ENCODE results near the gene INPP5D. TPM values are rescaled to one million over a fixed set of nuclear protein-coding genes. Genes with fewer than 3 reads are reported as not detected.
"Not testable (repeated sequence)": the region's sequence is repeated elsewhere in the genome, so short reads cannot be mapped to it uniquely, and the experiment has no call there.

Gene INPP5D
- total RNA-seq, 2 donors from 2014 or later, result 6.5 to 7.1 TPM

- no peaks in the 10 kb centered on the region for H3K4me1 ChIP-seq
- DNase-seq, result no peak
- H3K27ac ChIP-seq, result no peak overlapping the region
- no peaks in the 10 kb centered on the region for H3K27me3 ChIP-seq
- no peaks in the 10 kb centered on the region for H3K9me3 ChIP-seq
- TF ChIP-seq CTCF (IDR thresholded peaks at IDR 0.05), result no peak
- H3K36me3 ChIP-seq, result no peaks in the 10 kb centered on the region
- no peak overlapping the region for H3K4me3 ChIP-seq
- intact Hi-C loops (cut with DNase I), result no loop called here
- H3K9ac ChIP-seq (ENCODE audit: low read depth in 2 of 2, low read length in 2 of 2), result no peak overlapping the region
These were observed 12.9 kb upstream of the INPP5D start for GRCh38 chr2:233047206-233047605.

- TF ChIP-seq CTCF (IDR thresholded peaks at IDR 0.05), result no peak
- Histone ChIP-seq H3K9me3 (no peaks in the 10 kb centered on the region), H3K9ac (ENCODE audit: low read depth in 2 of 2, low read length in 2 of 2) (no peak overlapping the region), H3K4me1 (no peaks in the 10 kb centered on the region), H3K36me3 (no peaks in the 10 kb centered on the region), H3K4me3 (no peak overlapping the region), H3K27ac (no peak overlapping the region), H3K27me3 (no peaks in the 10 kb centered on the region)
- DNase-seq, result no peak
- intact Hi-C loops (cut with DNase I), result no loop called here
These were observed 12.5 kb upstream of the INPP5D start for GRCh38 chr2:233047667-233048066.

GRCh38 chr2:233048569-233049193 is 11.5 kb upstream of the INPP5D start:
- intact Hi-C loops (cut with DNase I), result no loop called here
- TF ChIP-seq CTCF (IDR thresholded peaks at IDR 0.05), result no peak

GRCh38 chr2:233049194-233049761 is 10.9 kb upstream of the INPP5D start:
- Histone ChIP-seq H3K27ac (no peak overlapping the region), H3K9me3 (no peaks in the 10 kb centered on the region), H3K9ac (ENCODE audit: low read depth in 2 of 2, low read length in 2 of 2) (no peak overlapping the region), H3K27me3 (no peaks in the 10 kb centered on the region), H3K36me3 (no peaks in the 10 kb centered on the region), H3K4me3 (no peak overlapping the region), H3K4me1 (no peaks in the 10 kb centered on the region)
- no peak for TF ChIP-seq CTCF (IDR thresholded peaks at IDR 0.05)
- intact Hi-C loops (cut with DNase I), result no loop called here
- no peak for DNase-seq

More at GRCh38 chr2:233048569-233049193, 11.5 kb upstream of the INPP5D start:
- Histone ChIP-seq H3K9me3 (no peaks in the 10 kb centered on the region), H3K36me3 (no peaks in the 10 kb centered on the region), H3K27me3 (no peaks in the 10 kb centered on the region), H3K9ac (ENCODE audit: low read depth in 2 of 2, low read length in 2 of 2) (no peak overlapping the region), H3K27ac (no peak overlapping the region), H3K4me3 (no peak overlapping the region), H3K4me1 (no peaks in the 10 kb centered on the region)
- no peak for DNase-seq

- H3K27me3 ChIP-seq, result no peaks in the 10 kb centered on the region
- no peaks in the 10 kb centered on the region for H3K9me3 ChIP-seq
- H3K4me1 ChIP-seq, result no peaks in the 10 kb centered on the region
- intact Hi-C loops (cut with DNase I), result no loop called here
- H3K9ac ChIP-seq (ENCODE audit: low read depth in 2 of 2, low read length in 2 of 2), result no peak overlapping the region
- TF ChIP-seq CTCF (IDR thresholded peaks at IDR 0.05), result no peak
- H3K36me3 ChIP-seq, result no peaks in the 10 kb centered on the region
- H3K27ac ChIP-seq, result no peak overlapping the region
- H3K4me3 ChIP-seq, result no peak overlapping the region
- DNase-seq, result no peak
These were observed 8.6 kb upstream of the INPP5D start for GRCh38 chr2:233051241-233052149.

- H3K4me3 ChIP-seq; H3K9me3 ChIP-seq; intact Hi-C loops (cut with DNase I); H3K4me1 ChIP-seq; H3K36me3 ChIP-seq; H3K9ac ChIP-seq (ENCODE audit: low read depth in 2 of 2, low read length in 2 of 2); H3K27ac ChIP-seq; H3K27me3 ChIP-seq; DNase-seq: not testable (repeated sequence)
These were observed 7.6 kb upstream of the INPP5D start for GRCh38 chr2:233052517-233052916.
